Activated CD8-positive, alpha-beta T cell treated with anti-CD3 and anti-CD28 coated beads for 36 hours (primary cell): ENCODE measurements around the gene SPAG9. TPM values are rescaled to one million over a fixed set of nuclear protein-coding genes. Genes with fewer than 3 reads are reported as not detected.
A peak's percentile ranks its signal among the peaks of the same experiment; 100 is the strongest.

Experiments
- ATAC-seq: fragments of 200-7000 bp; cut with Tn5 transposase; one replicate; pipeline ENCODE4 v1.10.0; 2021; ENCODE audit warnings: mild to moderate bottlenecking, moderate library complexity
- CTCF ChIA-PET: fragments of 350-600 bp; sonication (Branson Sonifier 250); formaldehyde crosslinking; loops from one replicate; lab custom pipeline; 2021; ENCODE audit warnings: antibody characterized with exemption; lab: Charles Lee
- POLR2A ChIA-PET: fragments of 350-600 bp; sonication (Branson Sonifier 250); formaldehyde crosslinking; loops from one replicate; lab custom pipeline; 2021; ENCODE audit warnings: antibody characterized with exemption; lab: Charles Lee
- DNase-seq: peaks from one replicate; pipeline ENCODE4 v3.0.0-alpha.2; 2020
- H3K27ac Mint-ChIP-seq: one replicate; pipeline ENCODE4 v1.8.0; 2021; ENCODE audit warnings: mild to moderate bottlenecking, mixed read lengths
- H3K27me3 Mint-ChIP-seq: one replicate; pipeline ENCODE4 v1.8.0; 2021; ENCODE audit warnings: mixed read lengths
- H3K36me3 Mint-ChIP-seq: one replicate; pipeline ENCODE4 v1.8.0; 2021; ENCODE audit warnings: low read depth, mixed read lengths
- H3K4me1 Mint-ChIP-seq: one replicate; pipeline ENCODE4 v1.8.0; 2021; ENCODE audit warnings: low read depth, mixed read lengths
- H3K4me3 Mint-ChIP-seq: one replicate; pipeline ENCODE4 v1.8.0; 2021; ENCODE audit warnings: mild to moderate bottlenecking, moderate library complexity, mixed read lengths
- H3K9me3 Mint-ChIP-seq: one replicate; pipeline ENCODE4 v1.8.0; 2021; ENCODE audit warnings: mixed read lengths
- CTCF ChIP-seq: fragments of 200-600 bp; IDR thresholded peaks from one replicate; pipeline ENCODE4 v1.8.0; 2022; ENCODE audit warnings: antibody characterized with exemption, mild to moderate bottlenecking
- intact Hi-C: fragments of 100-400 bp; cut with micrococcal nuclease; formaldehyde crosslinking; loops from one replicate; pipeline ENCODE4 v1.10.0; 2022
- total RNA-seq, 2 experiments: library from RNA; stranded (reverse); gene quantifications; one replicate each; pipeline ENCODE4 v1.2.3, GENCODE V29; 2021

The SPAG9 gene
- total RNA-seq, 2 experiments from 2014 or later, result 54.3 to 59.8 TPM

- H3K36me3 Mint-ChIP-seq, result peaks cover 16% of the 10 kb centered on the region
- no peak for ATAC-seq
Measured at GRCh38 chr17:51034800-51035199, 85.9 kb downstream of the SPAG9 start.

GRCh38 chr17:51032850-51033249 is 87.8 kb downstream of the SPAG9 start:
- Mint-ChIP-seq H3K4me3 (no peak overlapping the region), H3K4me1 (peaks cover 46% of the 10 kb centered on the region), H3K27me3 (no peaks in the 10 kb centered on the region), H3K27ac (no peak overlapping the region), H3K36me3 (peaks cover 18% of the 10 kb centered on the region), H3K9me3 (no peaks in the 10 kb centered on the region)
- no peak for TF ChIP-seq CTCF
- intact Hi-C loops, result no loop called here
- DNase-seq, result no peak
- ATAC-seq, result no peak
- CTCF ChIA-PET, result interaction anchor here (1.1 to 1.7 kb wide), 3 partner anchors 15 to 121 kb away, joined by 3 to 4 read pairs (median 4); partner anchors contain the start of gene NME1
- POLR2A ChIA-PET, result no interaction called here

More at GRCh38 chr17:51034800-51035199, 85.9 kb downstream of the SPAG9 start:
- POLR2A ChIA-PET, result no interaction called here
- no peak overlapping the region for H3K27ac Mint-ChIP-seq
- no peak for TF ChIP-seq CTCF
- CTCF ChIA-PET, result interaction anchor here (1.0 to 1.3 kb wide), 2 partner anchors 31 to 34 kb away, joined by 3 read pairs; no protein-coding TSS in a partner anchor
- no peak for DNase-seq
- H3K4me1 Mint-ChIP-seq, result peaks cover 31% of the 10 kb centered on the region
- H3K9me3 Mint-ChIP-seq, result no peaks in the 10 kb centered on the region
- no peaks in the 10 kb centered on the region for H3K27me3 Mint-ChIP-seq
- no peak overlapping the region for H3K4me3 Mint-ChIP-seq
- intact Hi-C loops, result no loop called here

GRCh38 chr17:51029568-51030463 is 90.9 kb downstream of the SPAG9 start:
- TF ChIP-seq CTCF, result no peak
- CTCF ChIA-PET, result interaction anchor here (0.5 to 2.8 kb wide), 2 partner anchors 49 to 123 kb away, joined by 3 to 11 read pairs; partner anchors contain the start of gene NME1
- intact Hi-C loops, result no loop called here
- ATAC-seq (peak; percentile 67), DNase-seq (no peak)
- H3K4me1 Mint-ChIP-seq, result peaks cover 27% of the 10 kb centered on the region
- peaks cover 18% of the 10 kb centered on the region for H3K36me3 Mint-ChIP-seq
- H3K27me3 Mint-ChIP-seq, result no peaks in the 10 kb centered on the region
- H3K9me3 Mint-ChIP-seq, result no peaks in the 10 kb centered on the region
- POLR2A ChIA-PET, result no interaction called here
- peak overlapping the region; percentile 44 for H3K4me3 Mint-ChIP-seq
- peak overlapping the region; percentile 84 for H3K27ac Mint-ChIP-seq

- DNase-seq, result no peak
- ChIA-PET POLR2A (no interaction called here), CTCF (no interaction called here)
- TF ChIP-seq CTCF, result no peak
- peak overlapping the region; percentile 84 for H3K27ac Mint-ChIP-seq
- peak overlapping the region; percentile 16 for H3K4me3 Mint-ChIP-seq
- intact Hi-C loops, result no loop called here
- ATAC-seq, result no peak
- H3K36me3 Mint-ChIP-seq, result peaks cover 18% of the 10 kb centered on the region
- no peaks in the 10 kb centered on the region for H3K27me3 Mint-ChIP-seq
- peaks cover 25% of the 10 kb centered on the region for H3K4me1 Mint-ChIP-seq
- H3K9me3 Mint-ChIP-seq, result no peaks in the 10 kb centered on the region
Measured at GRCh38 chr17:51029142-51029541, 91.5 kb downstream of the SPAG9 start.
